ENCODE data around the gene JAZF1.
"Not testable (repeated sequence)": the region's sequence is repeated elsewhere in the genome, so short reads cannot be mapped to it uniquely, and the experiment has no call there.

The JAZF1 gene

DNA sequence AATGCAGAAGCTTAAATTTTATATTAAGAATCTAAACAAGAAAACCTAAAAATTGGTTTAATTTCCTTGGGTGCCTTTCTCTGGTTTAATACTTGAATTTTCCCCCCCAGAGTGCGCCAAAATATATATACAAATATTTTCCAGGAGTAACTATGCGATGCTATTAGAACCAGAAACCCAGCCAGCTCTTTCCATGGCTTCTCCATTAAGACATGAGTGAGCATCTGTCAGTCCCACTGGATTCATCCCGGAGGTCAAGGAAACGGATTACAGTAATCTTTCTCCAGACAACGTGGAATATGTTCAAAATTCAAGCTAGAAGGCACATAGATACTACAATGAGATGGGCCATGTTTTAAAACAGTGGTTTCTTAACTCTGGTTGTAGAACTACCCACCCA, 291.9 kb downstream of the JAZF1 start:
- no peak overlapping the region for H3K4me3 ChIP-seq (ENCODE audit: low read depth in 1 of 2, low read length in 1 of 2)
- H3K27ac ChIP-seq, result no peak overlapping the region
- TF ChIP-seq, protein P1, sequence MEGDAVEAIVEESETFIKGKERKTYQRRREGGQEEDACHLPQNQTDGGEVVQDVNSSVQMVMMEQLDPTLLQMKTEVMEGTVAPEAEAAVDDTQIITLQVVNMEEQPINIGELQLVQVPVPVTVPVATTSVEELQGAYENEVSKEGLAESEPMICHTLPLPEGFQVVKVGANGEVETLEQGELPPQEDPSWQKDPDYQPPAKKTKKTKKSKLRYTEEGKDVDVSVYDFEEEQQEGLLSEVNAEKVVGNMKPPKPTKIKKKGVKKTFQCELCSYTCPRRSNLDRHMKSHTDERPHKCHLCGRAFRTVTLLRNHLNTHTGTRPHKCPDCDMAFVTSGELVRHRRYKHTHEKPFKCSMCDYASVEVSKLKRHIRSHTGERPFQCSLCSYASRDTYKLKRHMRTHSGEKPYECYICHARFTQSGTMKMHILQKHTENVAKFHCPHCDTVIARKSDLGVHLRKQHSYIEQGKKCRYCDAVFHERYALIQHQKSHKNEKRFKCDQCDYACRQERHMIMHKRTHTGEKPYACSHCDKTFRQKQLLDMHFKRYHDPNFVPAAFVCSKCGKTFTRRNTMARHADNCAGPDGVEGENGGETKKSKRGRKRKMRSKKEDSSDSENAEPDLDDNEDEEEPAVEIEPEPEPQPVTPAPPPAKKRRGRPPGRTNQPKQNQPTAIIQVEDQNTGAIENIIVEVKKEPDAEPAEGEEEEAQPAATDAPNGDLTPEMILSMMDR (IDR thresholded peaks at IDR 0.05), result no peak
- H3K36me3 ChIP-seq, result peaks cover 3% of the 10 kb centered on the region
- no peaks in the 10 kb centered on the region for H3K27me3 ChIP-seq
- H3K4me1 ChIP-seq (ENCODE audit: control insufficient read depth in 1 of 2, insufficient read depth in 1 of 2, low read depth in 1 of 2, low read length in 1 of 2), result no peaks in the 10 kb centered on the region
- H3K9me3 ChIP-seq, result no peaks in the 10 kb centered on the region

DNA sequence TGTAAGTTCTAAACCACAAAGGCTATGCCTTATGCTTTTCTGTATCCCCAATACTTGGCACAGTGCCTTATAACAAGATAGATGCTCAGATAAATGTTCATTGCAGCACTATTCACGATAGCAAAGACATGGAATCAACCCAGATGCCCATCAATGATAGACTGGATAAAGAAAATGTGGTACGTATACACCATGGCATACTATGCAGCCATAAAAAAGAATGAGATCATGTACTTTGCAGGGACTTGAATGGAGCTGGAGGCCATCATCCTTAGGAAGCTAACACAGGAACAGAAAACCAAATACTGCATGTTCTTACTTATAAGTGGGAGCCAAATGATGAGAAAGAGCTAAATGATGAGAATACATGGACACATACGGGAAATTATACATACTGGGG, 293.9 kb downstream of the JAZF1 start:
- H3K27ac ChIP-seq; H3K4me3 ChIP-seq (ENCODE audit: low read depth in 1 of 2, low read length in 1 of 2); H3K9me3 ChIP-seq; H3K36me3 ChIP-seq; H3K27me3 ChIP-seq; H3K4me1 ChIP-seq (ENCODE audit: control insufficient read depth in 1 of 2, insufficient read depth in 1 of 2, low read depth in 1 of 2, low read length in 1 of 2): not testable (repeated sequence)

DNA sequence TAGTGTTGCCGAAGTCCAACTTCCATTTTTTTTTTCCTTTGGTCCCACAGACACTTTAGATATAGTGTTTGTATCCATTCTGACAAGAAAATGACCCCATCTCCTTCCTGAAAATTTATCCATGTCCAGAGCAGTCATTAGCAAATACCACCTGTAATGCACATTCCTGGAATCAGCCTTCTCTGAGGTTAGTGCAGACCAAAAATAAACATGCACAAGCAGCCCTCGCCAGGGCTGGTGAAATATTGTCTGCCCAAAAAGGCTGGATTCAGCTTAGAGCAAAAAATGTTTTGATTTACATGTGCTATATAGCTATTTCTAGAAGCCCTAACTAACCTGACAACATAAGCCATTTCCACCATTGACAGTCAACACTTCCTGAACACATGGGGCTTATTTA, 294.9 kb downstream of the JAZF1 start:
- H3K27me3 ChIP-seq, result no peaks in the 10 kb centered on the region
- no peaks in the 10 kb centered on the region for H3K9me3 ChIP-seq
- H3K36me3 ChIP-seq, result no peaks in the 10 kb centered on the region
- no peaks in the 10 kb centered on the region for H3K4me1 ChIP-seq (ENCODE audit: control insufficient read depth in 1 of 2, insufficient read depth in 1 of 2, low read depth in 1 of 2, low read length in 1 of 2)
- TF ChIP-seq, protein P1 (IDR thresholded peaks at IDR 0.05), result no peak
- H3K27ac ChIP-seq, result no peak overlapping the region
- H3K4me3 ChIP-seq (ENCODE audit: low read depth in 1 of 2, low read length in 1 of 2), result no peak overlapping the region

DNA sequence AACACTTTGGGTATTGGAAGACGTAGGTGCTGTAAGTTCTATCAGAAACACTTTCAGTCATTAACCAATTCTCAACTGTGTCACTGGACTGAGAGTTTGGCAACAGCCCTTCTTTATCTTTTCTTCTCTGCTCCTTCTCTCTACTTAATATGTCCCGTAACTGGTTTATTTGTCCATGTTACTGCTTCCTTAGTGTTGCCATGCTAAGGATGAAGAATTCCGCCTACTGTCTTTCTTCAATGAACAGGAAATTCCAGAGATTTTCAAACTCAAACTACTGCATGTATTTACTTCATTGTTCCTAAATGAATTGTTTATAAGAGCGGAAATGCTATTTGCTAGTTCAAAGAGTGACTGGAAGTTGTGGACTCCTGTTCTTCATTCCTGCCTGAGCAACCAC, 296.9 kb downstream of the JAZF1 start:
- Histone ChIP-seq H3K4me1 (ENCODE audit: control insufficient read depth in 1 of 2, insufficient read depth in 1 of 2, low read depth in 1 of 2, low read length in 1 of 2) (no peaks in the 10 kb centered on the region), H3K27me3 (no peaks in the 10 kb centered on the region), H3K4me3 (ENCODE audit: low read depth in 1 of 2, low read length in 1 of 2) (no peak overlapping the region), H3K36me3 (no peaks in the 10 kb centered on the region), H3K27ac (no peak overlapping the region), H3K9me3 (no peaks in the 10 kb centered on the region)
- TF ChIP-seq, protein P1 (IDR thresholded peaks at IDR 0.05), result no peak

DNA sequence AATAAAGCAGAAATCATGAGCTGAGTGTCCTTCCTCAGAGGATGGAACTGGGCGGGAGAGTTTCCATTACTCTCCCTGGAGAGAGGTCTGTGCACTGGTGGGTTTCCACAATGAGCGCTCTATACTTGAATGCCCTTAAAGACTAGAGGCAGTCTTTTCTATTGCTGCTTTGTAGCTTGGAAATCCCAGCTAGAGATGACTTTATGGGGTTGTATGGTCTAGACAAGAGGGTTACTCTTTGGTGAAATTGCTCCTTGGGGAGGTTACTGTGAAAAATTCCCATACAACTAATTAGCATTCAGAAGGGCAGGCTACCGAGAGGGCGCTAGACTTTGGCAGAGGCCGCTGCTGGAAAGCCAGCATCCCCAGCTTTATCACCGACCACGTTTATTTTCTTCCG, 303.8 kb downstream of the JAZF1 start:
- TF ChIP-seq, protein P1 (IDR thresholded peaks at IDR 0.05), result no peak
- H3K27me3 ChIP-seq, result no peaks in the 10 kb centered on the region
- H3K27ac ChIP-seq, result no peak overlapping the region
- H3K36me3 ChIP-seq, result no peaks in the 10 kb centered on the region
- no peaks in the 10 kb centered on the region for H3K9me3 ChIP-seq
- no peak overlapping the region for H3K4me3 ChIP-seq (ENCODE audit: low read depth in 1 of 2, low read length in 1 of 2)
- no peaks in the 10 kb centered on the region for H3K4me1 ChIP-seq (ENCODE audit: control insufficient read depth in 1 of 2, insufficient read depth in 1 of 2, low read depth in 1 of 2, low read length in 1 of 2)

DNA sequence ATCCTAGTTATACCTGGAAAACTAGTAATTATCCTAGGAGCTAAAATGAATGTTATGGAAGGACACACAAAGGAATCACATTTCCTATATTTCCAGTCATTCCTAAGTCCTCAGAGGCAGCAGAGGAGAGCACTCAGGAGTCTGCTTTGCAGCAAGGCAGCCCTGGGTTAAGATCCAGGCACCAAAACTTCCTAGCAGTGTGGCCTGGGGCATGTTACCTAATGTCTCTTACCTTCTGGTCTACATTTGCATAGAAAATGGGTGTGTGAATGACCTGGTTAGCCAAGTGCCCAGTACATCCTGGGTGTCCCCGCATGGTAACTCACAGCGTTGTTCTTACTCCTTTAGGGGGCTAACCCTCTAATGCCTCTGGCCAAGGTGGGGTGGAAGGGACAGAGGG, 304.8 kb downstream of the JAZF1 start:
- TF ChIP-seq, protein P1 (IDR thresholded peaks at IDR 0.05), result no peak
- Histone ChIP-seq H3K27ac (no peak overlapping the region), H3K36me3 (no peaks in the 10 kb centered on the region)

More for the DNA sequence above, 304.8 kb downstream of the JAZF1 start:
- Histone ChIP-seq H3K27me3 (no peaks in the 10 kb centered on the region), H3K9me3 (no peaks in the 10 kb centered on the region), H3K4me1 (ENCODE audit: control insufficient read depth in 1 of 2, insufficient read depth in 1 of 2, low read depth in 1 of 2, low read length in 1 of 2) (no peaks in the 10 kb centered on the region), H3K4me3 (ENCODE audit: low read depth in 1 of 2, low read length in 1 of 2) (no peak overlapping the region)
